Stimulated activated CD4-positive, alpha-beta T cell treated with anti-CD3 and anti-CD28 coated beads, Interleukin-15, amount 100 ng/mL, for 1 hour (primary cell): Measurements from ENCODE around the gene DOCK2.

ENCODE experiments used
- DNase-seq, 2 donors: peaks; one replicate each; pipeline ENCODE4 v3.0.0-alpha.2; 2020; ENCODE audit warnings: low read depth in 1 of 2, low spot score in 1 of 2

DOCK2 gene

DNA sequence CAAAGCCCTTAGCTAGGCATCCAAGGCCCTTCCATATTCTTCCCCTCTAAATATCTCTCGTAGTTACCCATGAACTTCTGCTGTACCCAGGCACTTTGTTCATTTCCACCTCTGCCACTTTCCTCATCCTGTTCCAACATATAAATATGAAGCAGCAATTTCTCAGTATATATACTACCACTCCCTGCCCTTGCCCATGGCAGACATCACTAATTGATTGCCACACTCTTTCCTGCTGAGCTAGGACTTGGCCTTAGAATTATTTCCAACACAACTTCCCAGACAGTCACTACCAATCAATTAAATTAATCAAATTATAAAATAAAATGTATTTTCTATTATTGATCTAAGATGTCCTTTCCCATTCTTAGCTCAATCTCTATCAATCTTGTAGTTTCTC lies 334.7 kb downstream of the DOCK2 start:
- DNase-seq = no peak

DNA sequence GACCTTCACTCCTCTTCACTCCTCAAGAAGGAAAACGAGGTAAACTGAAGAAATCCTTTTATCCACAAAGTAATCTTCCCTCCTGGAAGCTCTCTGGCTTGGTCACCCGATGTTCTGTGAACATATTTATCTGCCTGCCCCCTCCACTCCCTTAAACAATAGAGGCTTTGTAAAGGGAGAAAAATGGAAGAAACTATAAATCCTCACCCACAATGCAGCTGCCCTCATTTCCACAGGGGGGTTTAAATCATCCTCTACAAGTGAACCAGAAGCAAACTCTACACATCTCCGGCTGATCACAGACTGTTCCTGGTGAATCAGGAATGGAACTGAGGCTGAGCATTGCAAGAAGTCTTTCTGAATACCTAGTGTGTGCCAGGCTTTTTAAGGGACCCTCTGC lies 336.0 kb downstream of the DOCK2 start:
- no peak for DNase-seq

DNA sequence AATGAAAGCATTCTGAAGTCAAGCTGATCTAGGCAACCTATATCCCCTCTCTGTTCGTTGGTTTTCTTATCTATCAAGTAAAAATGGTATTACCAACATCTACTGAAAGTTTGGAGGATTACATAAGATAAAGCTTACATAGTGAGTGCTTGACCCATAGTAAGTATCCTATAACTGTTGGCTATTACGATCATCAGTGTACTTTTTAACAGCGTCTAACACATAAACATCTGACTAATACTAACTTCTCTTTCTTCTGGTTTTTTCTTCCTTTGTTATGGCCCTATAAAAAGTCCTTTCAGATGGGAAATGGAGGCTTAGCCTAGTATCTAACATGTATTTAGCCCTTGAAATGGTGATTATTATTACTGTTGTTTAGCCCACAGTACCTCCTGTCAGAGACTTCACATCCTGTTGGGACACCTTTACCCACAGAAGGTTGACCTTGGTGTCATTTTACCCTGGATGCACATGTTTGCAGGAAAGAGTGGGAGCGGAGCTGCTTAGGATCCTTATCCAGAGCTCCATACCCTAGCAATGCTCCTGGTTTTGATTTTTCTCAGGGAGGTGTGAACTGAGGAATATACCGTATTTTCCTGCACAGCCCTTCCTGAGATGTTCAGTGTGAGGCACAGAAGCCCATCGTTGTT lies 337.2 kb downstream of the DOCK2 start:
- no peak for DNase-seq

DNA sequence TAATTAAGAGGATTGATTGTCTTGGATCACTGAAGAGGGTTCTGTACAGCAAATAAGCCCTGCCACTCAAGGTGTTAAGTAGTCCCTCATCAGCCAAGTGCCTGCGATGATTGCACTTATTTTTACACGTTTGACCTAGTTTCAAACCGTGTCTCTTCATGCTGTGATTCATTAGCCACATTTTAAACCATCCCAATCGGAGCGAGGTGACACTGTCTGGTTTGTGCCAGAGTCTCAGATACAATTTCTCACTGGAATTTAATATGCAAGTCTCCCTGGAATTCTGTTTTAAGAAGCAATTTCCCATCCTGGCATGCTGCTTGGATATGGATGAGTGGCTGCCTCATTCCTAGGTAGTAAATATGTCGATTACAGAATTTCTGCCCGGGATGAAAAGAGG lies 341.6 kb downstream of the DOCK2 start:
- no peak for DNase-seq

- no peak for DNase-seq
These were observed 342.8 kb downstream of the DOCK2 start for GRCh38 chr5:169979871-169980270.

DNA sequence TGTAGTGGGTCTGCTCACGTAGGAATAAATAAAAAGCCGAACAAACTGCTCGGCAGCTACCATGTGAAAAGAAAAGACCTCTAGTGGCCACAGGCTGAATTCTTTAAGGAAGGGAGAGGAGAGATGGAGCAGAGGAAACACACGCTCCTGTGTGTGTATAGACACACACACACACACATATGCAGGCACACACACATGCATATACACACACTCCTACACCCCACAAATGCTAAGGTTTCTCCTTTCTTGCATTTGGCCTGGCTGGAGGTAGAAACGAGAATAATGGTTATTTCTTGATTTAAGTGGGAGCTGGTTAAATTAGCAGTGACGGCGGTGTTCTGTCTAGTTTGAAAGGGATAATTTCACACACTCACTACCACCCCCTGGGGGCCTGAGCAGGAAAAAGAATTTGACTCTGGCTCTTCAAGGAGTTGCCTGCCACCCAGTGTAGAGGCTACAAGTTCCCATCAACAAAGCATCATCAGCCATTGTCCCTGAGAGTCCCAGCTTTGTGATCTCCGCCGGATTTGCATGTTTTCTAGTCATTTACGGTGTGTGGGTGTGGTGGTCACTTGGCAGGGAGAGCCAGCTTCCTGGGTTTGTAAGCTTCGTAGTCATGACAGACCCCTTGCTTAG lies 343.5 kb downstream of the DOCK2 start, which contains the start of gene INSYN2B:
Gene INSYN2B, minus strand, starts transcription at position 78 of the 636 bp plus-strand sequence. CDS start 96,597 bp downstream, outside the sequence.
- no peak for DNase-seq

GRCh38 chr5:169988206-169988605 lies 351.1 kb downstream of the DOCK2 start:
- DNase-seq = no peak

- DNase-seq = no peak
These were observed 351.9 kb downstream of the DOCK2 start for GRCh38 chr5:169988947-169989346.

DNA sequence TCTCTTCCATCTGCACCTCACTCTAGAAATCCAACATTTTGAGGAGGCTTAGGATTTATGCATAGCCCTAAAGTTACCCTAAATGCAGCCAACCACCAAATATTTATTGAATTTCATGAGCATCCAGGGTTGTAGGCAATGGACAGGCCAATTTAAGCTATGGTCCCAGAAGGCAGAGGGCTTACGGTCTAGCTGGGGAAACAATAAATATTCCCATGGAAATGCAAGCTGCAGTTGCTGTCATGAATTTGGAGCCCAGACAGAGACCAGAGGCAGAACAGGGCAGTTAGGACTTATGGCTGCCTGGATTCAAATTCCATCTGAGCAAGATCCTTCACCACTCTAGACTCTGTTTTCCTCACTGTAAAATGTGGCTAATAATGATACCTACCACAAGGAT lies 352.3 kb downstream of the DOCK2 start:
- DNase-seq = no peak

DNA sequence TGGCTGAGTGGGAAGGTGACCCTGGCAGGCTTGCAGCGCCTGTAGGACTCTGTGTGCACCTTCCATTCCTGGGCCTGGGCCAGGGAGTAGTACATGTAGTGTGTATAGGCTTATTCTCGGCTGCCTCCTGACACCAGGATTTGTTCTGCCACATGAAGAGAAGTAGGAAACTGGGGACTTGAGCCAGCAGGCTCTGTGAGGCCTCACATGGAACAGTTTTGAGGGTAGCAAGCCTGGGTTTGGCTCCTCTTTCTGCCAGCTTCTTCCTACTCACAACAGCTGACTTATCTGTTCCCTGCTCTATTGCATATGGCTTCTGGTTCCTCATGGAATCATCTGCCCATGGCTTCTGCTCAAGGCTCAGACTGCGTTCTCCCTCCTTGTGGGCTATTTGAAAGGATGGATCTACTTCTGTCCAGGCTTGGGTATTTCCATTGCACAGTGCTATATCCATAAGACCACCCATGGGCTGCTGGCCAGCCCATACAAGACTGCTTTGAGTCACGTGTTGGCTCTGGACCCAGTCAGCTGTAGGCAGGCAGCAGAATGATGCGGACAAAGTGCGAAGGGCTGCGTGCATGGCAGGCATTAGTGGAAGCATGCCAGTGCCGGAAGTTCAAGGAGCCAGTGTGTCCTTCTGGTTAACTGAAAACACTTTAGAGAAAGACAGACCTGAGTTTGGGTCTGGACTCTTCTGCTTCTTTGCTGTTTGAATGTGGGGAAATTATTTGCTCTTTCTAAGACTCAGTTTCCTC lies 354.2 kb downstream of the DOCK2 start:
- DNase-seq = no peak

DNA sequence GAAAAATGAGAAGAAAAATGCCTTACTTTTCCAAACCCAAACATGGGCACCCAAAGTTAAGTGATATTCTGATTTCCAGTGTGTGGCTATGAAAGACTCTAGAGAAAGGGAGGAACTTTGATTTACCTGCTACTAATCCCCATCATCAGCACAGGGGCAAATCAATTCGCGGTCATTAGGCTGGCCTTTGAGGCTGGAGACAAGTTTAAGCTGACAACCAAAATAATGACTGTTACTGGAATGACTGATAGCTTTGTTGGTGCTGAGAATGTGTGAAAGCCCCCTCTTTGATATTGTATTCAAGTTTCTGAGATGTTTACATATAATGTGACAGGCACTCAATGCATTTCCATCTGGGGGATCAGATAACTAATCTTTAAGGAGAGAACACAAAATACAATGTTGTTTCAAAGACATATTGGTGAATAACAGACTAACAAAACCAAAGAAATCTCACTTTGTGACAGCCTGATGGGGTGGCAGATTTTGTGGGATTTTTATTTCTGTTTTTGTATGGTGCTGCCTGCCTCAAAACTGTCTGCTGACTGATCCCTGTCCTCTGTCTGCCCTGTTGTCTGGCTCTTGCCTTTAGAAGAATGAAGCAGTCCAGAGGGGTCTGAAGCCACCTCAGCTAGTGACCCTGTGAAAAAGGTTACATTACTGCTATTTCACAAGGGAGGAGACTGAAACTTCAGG lies 355.9 kb downstream of the DOCK2 start:
- DNase-seq = no peak

- DNase-seq = no peak
These were observed 356.4 kb downstream of the DOCK2 start for GRCh38 chr5:169993485-169993790.

- no peak for DNase-seq
These were observed 360.7 kb downstream of the DOCK2 start for GRCh38 chr5:169997798-169998197.

- no peak for DNase-seq
These were observed 362.5 kb downstream of the DOCK2 start for GRCh38 chr5:169999621-170000020.

DNA sequence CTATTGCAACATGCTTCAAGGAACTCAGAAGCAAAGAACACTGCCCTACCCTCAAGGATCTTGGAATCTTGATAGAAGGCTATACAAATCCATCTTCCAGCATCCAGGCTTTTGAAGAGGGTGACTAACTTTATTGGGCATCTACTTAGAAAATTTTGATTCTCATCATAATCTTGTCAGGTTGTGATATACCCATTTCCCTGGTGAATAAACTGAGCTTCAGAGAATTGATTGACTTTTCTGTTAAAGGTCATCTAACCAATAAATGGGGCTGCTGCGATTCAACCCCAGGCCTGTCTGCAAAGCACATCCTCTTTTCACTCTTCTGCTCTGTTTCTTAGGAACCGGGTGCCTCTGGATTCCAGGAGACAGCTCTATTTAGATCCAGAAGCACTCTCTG lies 363.1 kb downstream of the DOCK2 start:
- no peak for DNase-seq

DNA sequence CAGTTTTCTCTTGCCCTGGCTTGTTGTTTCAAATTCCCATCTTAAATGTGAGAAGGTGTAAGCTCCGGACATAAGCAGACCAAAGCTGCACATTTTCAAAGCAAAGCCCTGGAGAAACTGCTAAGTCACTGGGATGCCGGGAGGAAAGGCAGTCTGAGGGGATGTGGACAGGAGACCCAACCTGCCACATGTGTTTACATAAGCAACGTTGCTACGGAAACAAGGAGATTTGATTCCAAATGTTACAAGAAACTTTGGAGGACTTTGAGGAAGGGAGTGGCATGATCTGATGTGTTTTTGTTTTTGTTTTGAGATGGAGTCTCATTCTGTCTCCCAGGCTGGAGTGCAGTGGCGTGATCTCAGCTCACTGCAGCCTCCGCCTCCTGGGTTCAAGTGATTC lies 368.9 kb downstream of the DOCK2 start:
- no peak for DNase-seq

DNA sequence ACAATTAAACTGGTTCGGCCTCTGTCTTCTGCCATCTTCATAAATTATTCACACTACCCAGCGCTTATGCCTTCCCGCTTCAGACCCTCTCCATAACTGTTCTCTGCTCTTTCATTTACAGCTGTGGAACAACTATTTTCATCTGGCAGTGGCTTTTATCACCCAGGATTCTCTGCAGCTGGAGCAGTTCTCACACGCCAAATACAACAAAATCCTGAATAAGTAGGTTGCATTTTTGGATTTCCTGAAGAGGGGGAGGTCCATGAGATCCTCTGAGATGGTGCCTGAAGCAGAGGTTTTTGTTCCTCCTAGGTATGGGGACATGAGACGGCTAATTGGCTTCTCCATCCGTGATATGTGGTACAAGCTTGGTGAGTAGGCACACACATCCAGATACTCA lies 371.3 kb downstream of the DOCK2 start:
- DNase-seq = no peak

DNA sequence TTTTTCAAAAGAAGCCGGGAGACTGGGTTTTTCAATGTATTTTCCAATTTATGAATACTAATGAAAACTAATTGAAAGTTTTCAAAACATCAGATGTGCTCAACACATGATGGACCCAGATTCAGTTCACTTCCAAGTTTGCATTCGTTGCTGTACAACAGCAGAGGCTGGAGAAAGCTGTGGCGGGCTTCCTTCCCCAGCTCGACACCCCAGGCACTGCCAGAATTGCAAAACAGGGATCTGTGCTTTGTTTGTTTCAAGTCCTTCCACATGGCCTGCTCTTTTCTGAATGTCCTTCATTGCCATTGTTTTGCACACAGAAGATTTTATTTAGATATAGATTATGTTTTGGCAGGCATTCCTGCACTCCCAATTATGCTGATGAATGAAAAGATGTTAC lies 373.5 kb downstream of the DOCK2 start:
- DNase-seq = no peak

GRCh38 chr5:170011751-170012150 lies 374.7 kb downstream of the DOCK2 start:
- DNase-seq = no peak

DNA sequence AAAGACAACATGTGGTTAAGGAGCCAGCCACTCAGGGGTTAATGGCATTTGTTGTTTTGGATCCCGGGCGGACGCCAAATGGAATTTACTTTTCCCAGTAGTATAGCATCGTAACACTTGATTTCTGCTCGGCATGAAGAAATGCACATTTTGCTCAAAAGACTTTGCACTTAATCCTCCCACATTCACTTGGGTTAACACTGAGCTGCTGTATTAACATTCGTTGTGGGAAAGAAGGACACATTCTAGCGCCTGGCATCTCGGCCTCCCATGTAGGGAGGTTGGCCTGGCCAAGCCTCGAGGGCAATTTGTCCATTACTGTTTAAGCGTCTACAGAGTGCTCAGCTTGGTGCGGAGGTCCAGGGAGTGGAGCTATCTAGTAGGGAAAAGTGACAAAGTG lies 375.5 kb downstream of the DOCK2 start:
- DNase-seq = no peak

- DNase-seq = no peak
These were observed 383.3 kb downstream of the DOCK2 start for GRCh38 chr5:170020423-170020822.

- DNase-seq = no peak
These were observed 384.4 kb downstream of the DOCK2 start for GRCh38 chr5:170021506-170021905.
